HEK293 (cell line): ENCODE measurements around the gene STARD13.

Source experiments
- CTCF ChIA-PET: fragments of 350-600 bp; formaldehyde crosslinking; extraction: SDS; loops from one replicate; lab custom pipeline; 2021; ENCODE audit warnings: antibody characterized with exemption; lab: Yijun Ruan, JAX
- POLR2A ChIA-PET: fragments of 300-600 bp; formaldehyde crosslinking; extraction: SDS; loops from one replicate; lab custom pipeline; 2020; ENCODE audit warnings: antibody characterized with exemption, inconsistent platforms; lab: Yijun Ruan, JAX
- H3K27ac ChIP-seq: fragments of 200-500 bp; sonication (Bioruptor generic); 2 replicates; pipeline ENCODE4 v1.5.1; 2014; ENCODE audit warnings: low read depth, low read length, control low read depth, inconsistent platforms; ENCODE audit errors: extremely low read depth
- H3K36me3 ChIP-seq, 2 experiments: fragments of 200-500 bp in 1 of 2; sonication (Bioruptor generic) in 1 of 2; 1 replicate in 1 of 2; 2 replicates in 1 of 2; pipeline ENCODE4 v1.5.1; 2014 to 2017; ENCODE audit warnings: inconsistent platforms in 2 of 2, low read length in 2 of 2; ENCODE audit not compliant: control insufficient read depth in 2 of 2, insufficient read depth in 1 of 2
- H3K4me1 ChIP-seq: fragments of 200-500 bp; sonication (Bioruptor generic); 2 replicates; pipeline ENCODE4 v1.5.1; 2014; ENCODE audit warnings: mild to moderate bottlenecking, low read length, inconsistent platforms; ENCODE audit not compliant: control insufficient read depth, insufficient read depth
- H3K4me3 ChIP-seq: 2 replicates; pipeline ENCODE4 v1.5.1; 2011; ENCODE audit warnings: low read depth, mild to moderate bottlenecking, control low read depth, low read length, moderate library complexity
- H3K9me3 ChIP-seq: fragments of 200-500 bp; sonication (Bioruptor generic); 2 replicates; pipeline ENCODE4 v1.5.1; 2014; ENCODE audit warnings: low read depth, low read length, inconsistent platforms; ENCODE audit not compliant: control insufficient read depth, insufficient read depth
- CTCF ChIP-seq: fragments of 450-650 bp; formaldehyde crosslinking; IDR thresholded peaks from 2 replicates; pipeline ENCODE4 v1.5.1; 2016; ENCODE audit warnings: missing biosample characterization, missing genetic modification characterization
- MYNN ChIP-seq: fragments of 450-650 bp; formaldehyde crosslinking; IDR thresholded peaks from 2 replicates; pipeline ENCODE4 v1.5.1; 2016; ENCODE audit warnings: missing biosample characterization, missing genetic modification characterization, borderline replicate concordance
- REPIN1 ChIP-seq: fragments of 450-650 bp; formaldehyde crosslinking; IDR thresholded peaks from 2 replicates; pipeline ENCODE4 v1.5.1; 2017; ENCODE audit warnings: missing biosample characterization, missing genetic modification characterization, low read depth
- REST ChIP-seq: fragments of 450-650 bp; formaldehyde crosslinking; IDR thresholded peaks from 2 replicates; pipeline ENCODE4 v1.5.1; 2016; ENCODE audit warnings: missing biosample characterization, missing genetic modification characterization
- TSHZ1 ChIP-seq: fragments of 450-650 bp; formaldehyde crosslinking; IDR thresholded peaks from 2 replicates; pipeline ENCODE4 v1.5.1; 2016; ENCODE audit warnings: missing biosample characterization, missing genetic modification characterization, borderline replicate concordance
- ZBTB7A ChIP-seq: fragments of 450-650 bp; formaldehyde crosslinking; IDR thresholded peaks from 2 replicates; pipeline ENCODE4 v1.5.1; 2016; ENCODE audit warnings: low read depth, missing biosample characterization, missing genetic modification characterization
- ZEB2 ChIP-seq: fragments of 450-650 bp; formaldehyde crosslinking; IDR thresholded peaks from 2 replicates; pipeline ENCODE4 v1.5.1; 2016; ENCODE audit warnings: missing biosample characterization, missing genetic modification characterization
- ZNF132 ChIP-seq: fragments of 450-650 bp; formaldehyde crosslinking; IDR thresholded peaks from 2 replicates; pipeline ENCODE4 v1.5.1; 2017; ENCODE audit warnings: missing biosample characterization, missing genetic modification characterization, borderline replicate concordance
- ZNF211 ChIP-seq: fragments of 450-650 bp; formaldehyde crosslinking; IDR thresholded peaks from 2 replicates; pipeline ENCODE4 v1.5.1; 2016; ENCODE audit warnings: low read depth, missing biosample characterization, missing genetic modification characterization
- ZNF221 ChIP-seq: fragments of 450-650 bp; formaldehyde crosslinking; IDR thresholded peaks from 2 replicates; pipeline ENCODE4 v1.5.1; 2017; ENCODE audit warnings: missing biosample characterization, missing genetic modification characterization, borderline replicate concordance
- ZNF404 ChIP-seq: fragments of 450-650 bp; formaldehyde crosslinking; IDR thresholded peaks from 2 replicates; pipeline ENCODE4 v1.5.1; 2017; ENCODE audit warnings: missing biosample characterization, missing genetic modification characterization
- ZNF514 ChIP-seq: fragments of 450-650 bp; formaldehyde crosslinking; IDR thresholded peaks from 2 replicates; pipeline ENCODE4 v1.5.1; 2016; ENCODE audit warnings: missing biosample characterization, missing genetic modification characterization
- ZNF561 ChIP-seq: fragments of 450-650 bp; IDR thresholded peaks from 2 replicates; pipeline ENCODE4 v1.5.1; 2018; ENCODE audit warnings: missing biosample characterization, missing genetic modification characterization, borderline replicate concordance
- ZNF580 ChIP-seq: fragments of 450-650 bp; formaldehyde crosslinking; IDR thresholded peaks from 2 replicates; pipeline ENCODE4 v1.5.1; 2016; ENCODE audit warnings: missing biosample characterization, missing genetic modification characterization
- ZNF585B ChIP-seq: fragments of 450-650 bp; formaldehyde crosslinking; IDR thresholded peaks from 2 replicates; pipeline ENCODE4 v1.5.1; 2016; ENCODE audit warnings: missing biosample characterization, missing genetic modification characterization
- ZNF596 ChIP-seq: fragments of 450-650 bp; IDR thresholded peaks from 2 replicates; pipeline ENCODE4 v1.5.0; 2018; ENCODE audit warnings: missing biosample characterization, mild to moderate bottlenecking, missing genetic modification characterization, moderate library complexity
- ZNF645 ChIP-seq: fragments of 450-650 bp; formaldehyde crosslinking; IDR thresholded peaks from 2 replicates; pipeline ENCODE4; 2016; ENCODE audit warnings: missing biosample characterization, missing genetic modification characterization
- ZNF776 ChIP-seq: fragments of 450-650 bp; formaldehyde crosslinking; IDR thresholded peaks from 2 replicates; pipeline ENCODE4 v1.5.0; 2017; ENCODE audit warnings: missing biosample characterization, missing genetic modification characterization, borderline replicate concordance
- ZNF837 ChIP-seq: fragments of 450-650 bp; formaldehyde crosslinking; IDR thresholded peaks from 2 replicates; pipeline ENCODE4 v1.5.1; 2016; ENCODE audit warnings: missing biosample characterization, missing genetic modification characterization

STARD13 gene

GRCh38 chr13:33129094-33129832 lies 156.3 kb downstream of the STARD13 start (continued):
- TF ChIP-seq ZNF580 (tag by site-specific recombination) (no peak), REPIN1 (tag by site-specific recombination) (no peak), REST (tag by site-specific recombination) (no peak), ZNF837 (tag by site-specific recombination) (no peak), CTCF (tag by site-specific recombination) (no peak), ZNF404 (no peak), ZNF776 (tag by site-specific recombination) (no peak), ZNF514 (tag by site-specific recombination) (no peak)

- no peak overlapping the region for H3K27ac ChIP-seq
- H3K4me1 ChIP-seq, result no peaks in the 10 kb centered on the region; the same call in 1 of the 2 replicates
- TF ChIP-seq ZEB2, result no peak
- TF ChIP-seq MYNN (tag by site-specific recombination), result no peak
- no peak for TF ChIP-seq ZNF221 (tag by site-specific recombination)
- TF ChIP-seq ZNF645 (tag by site-specific recombination), result no peak
- 0 out of 2 replicates have a peak, but pooled peaks have one; percentile 25 for TF ChIP-seq ZNF596
- no peak for TF ChIP-seq ZBTB7A
- no peak for TF ChIP-seq ZNF561 (tag by site-specific recombination)
- no peak for TF ChIP-seq ZNF585B
- TF ChIP-seq, all 188 proteins: peak for 1
- no peak overlapping the region for H3K4me3 ChIP-seq
- no peaks in the 10 kb centered on the region for H3K9me3 ChIP-seq
- POLR2A ChIA-PET, result no interaction called here
- no peaks in the 10 kb centered on the region for H3K36me3 ChIP-seq
- CTCF ChIA-PET, result no interaction called here
Observed at GRCh38 chr13:33128134-33128533, 157.4 kb downstream of the STARD13 start.

- no peak overlapping the region for H3K4me3 ChIP-seq
- TF ChIP-seq ZNF132 (tag by site-specific recombination) (no peak), ZNF211 (no peak), TSHZ1 (tag by site-specific recombination) (no peak)
- no peaks in the 10 kb centered on the region; the same call in 1 of the 2 replicates for H3K4me1 ChIP-seq
- CTCF ChIA-PET, result interaction anchor here (0.6 kb wide), 1 partner anchor 72 kb away, joined by 4 read pairs; no protein-coding TSS in a partner anchor
- H3K36me3 ChIP-seq, result no peaks in the 10 kb centered on the region
- H3K27ac ChIP-seq, result no peak overlapping the region
- POLR2A ChIA-PET, result no interaction called here
- H3K9me3 ChIP-seq, result no peaks in the 10 kb centered on the region
Observed at GRCh38 chr13:33127009-33127551, 158.5 kb downstream of the STARD13 start.
